Gastrocnemius medialis (tissue), 4 donors: ENCODE measurements around the gene SPACA4.

Experiments
- POLR2A ChIP-seq, 2 donors: fragments of 450-650 bp; IDR thresholded peaks; one replicate each; pipeline ENCODE4 v1.6.1; 2017; ENCODE audit warnings: antibody characterized with exemption in 2 of 2, mild to moderate bottlenecking in 2 of 2, moderate library complexity in 2 of 2
- TF ChIP-seq, protein P1 (sequence below), 5 experiments: fragments of 450-650 bp in 3 of 5; fragments of 200-600 bp in 2 of 5; sonication (generic) in 2 of 5; IDR thresholded peaks in 4 of 5; conservative IDR thresholded peaks in 1 of 5; 1 replicate in 4 of 5; 2 replicates in 1 of 5; pipeline ENCODE4 v1.5.1; 2016 to 2019; ENCODE audit warnings: antibody characterized with exemption in 5 of 5, mild to moderate bottlenecking in 3 of 5, moderate library complexity in 3 of 5

DNA sequence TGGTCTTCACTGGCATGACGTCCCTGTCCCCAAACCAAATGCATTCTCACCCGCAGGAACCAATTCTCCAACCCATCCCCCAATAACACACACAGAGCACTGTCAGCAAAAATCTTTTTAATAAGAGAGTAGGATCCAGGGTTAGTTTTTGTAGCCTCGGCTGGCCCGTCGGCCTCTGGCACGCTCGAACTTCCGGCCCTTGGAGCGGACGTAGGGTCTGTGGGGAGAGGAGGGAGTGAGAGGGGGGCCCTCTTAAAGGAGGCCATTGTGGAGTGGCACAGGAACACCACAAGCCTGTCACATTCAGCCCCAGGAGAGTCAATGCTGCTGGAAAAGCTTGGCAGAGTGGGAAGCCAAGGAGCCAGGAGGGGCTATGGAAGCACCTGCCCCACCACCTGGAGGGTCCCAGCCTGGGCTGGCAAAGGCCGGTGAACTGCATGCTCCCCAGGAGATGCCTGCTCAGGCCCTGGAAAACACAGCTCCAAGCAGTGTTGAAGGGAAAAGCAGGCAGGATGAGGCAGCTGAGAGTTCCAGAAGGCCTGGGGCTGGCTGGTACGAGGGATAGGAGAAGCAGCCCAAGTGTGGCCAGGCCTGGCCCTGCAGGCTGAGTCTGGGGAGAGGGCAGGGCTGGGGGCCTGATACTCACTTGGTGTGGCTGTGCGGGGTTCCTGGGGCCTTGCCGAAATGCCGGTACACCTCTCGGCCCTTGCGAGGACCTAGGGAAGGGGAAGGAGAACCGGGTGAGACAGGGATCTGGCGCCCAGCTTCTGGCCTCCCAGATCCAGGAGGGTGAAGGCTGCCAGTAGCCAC, 8.9 kb downstream of the SPACA4 start:
- TF ChIP-seq, protein P1, sequence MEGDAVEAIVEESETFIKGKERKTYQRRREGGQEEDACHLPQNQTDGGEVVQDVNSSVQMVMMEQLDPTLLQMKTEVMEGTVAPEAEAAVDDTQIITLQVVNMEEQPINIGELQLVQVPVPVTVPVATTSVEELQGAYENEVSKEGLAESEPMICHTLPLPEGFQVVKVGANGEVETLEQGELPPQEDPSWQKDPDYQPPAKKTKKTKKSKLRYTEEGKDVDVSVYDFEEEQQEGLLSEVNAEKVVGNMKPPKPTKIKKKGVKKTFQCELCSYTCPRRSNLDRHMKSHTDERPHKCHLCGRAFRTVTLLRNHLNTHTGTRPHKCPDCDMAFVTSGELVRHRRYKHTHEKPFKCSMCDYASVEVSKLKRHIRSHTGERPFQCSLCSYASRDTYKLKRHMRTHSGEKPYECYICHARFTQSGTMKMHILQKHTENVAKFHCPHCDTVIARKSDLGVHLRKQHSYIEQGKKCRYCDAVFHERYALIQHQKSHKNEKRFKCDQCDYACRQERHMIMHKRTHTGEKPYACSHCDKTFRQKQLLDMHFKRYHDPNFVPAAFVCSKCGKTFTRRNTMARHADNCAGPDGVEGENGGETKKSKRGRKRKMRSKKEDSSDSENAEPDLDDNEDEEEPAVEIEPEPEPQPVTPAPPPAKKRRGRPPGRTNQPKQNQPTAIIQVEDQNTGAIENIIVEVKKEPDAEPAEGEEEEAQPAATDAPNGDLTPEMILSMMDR (IDR thresholded peaks at IDR 0.05 in 4 of 5, conservative IDR thresholded peaks at IDR 0.05 in 1 of 5) = no peak
- TF ChIP-seq POLR2A (IDR thresholded peaks at IDR 0.05) = no peak
